PC-3 (cell line): ENCODE measurements around the gene SNCA.

ENCODE experiments used
- EZH2 ChIP-seq: fragments of 300-600 bp; sonication (generic); IDR thresholded peaks from one replicate; pipeline ENCODE4 v1.6.1; 2017; ENCODE audit warnings: antibody characterized with exemption, mild to moderate bottlenecking, low read length; ENCODE audit not compliant: unreplicated experiment
- TF ChIP-seq, protein P1 (sequence below): fragments of 300-600 bp; sonication (generic); conservative IDR thresholded peaks from 2 replicates; pipeline ENCODE4 v1.5.1; 2017; ENCODE audit warnings: antibody characterized with exemption, low read depth, mild to moderate bottlenecking, low read length

DNA sequence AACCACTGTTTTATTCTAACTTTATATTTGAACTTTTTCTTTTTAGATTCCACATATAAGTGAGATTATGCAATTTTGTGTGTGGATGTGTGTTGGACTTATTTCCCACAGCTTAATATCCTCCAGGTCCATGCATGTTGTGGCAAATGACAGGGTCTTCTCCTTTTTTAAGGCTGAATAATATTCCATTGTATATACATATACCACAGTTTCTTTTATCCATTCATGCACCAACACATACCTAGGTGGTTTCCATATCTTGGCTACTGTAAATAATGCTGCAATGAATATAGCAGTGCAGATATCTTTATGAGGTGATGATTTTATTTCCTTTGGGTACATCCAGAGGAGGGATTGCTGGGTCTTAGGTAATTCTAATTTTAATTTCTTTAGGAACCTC is 69.0 kb downstream of the SNCA start:
- no peak for TF ChIP-seq EZH2
- TF ChIP-seq, protein P1, sequence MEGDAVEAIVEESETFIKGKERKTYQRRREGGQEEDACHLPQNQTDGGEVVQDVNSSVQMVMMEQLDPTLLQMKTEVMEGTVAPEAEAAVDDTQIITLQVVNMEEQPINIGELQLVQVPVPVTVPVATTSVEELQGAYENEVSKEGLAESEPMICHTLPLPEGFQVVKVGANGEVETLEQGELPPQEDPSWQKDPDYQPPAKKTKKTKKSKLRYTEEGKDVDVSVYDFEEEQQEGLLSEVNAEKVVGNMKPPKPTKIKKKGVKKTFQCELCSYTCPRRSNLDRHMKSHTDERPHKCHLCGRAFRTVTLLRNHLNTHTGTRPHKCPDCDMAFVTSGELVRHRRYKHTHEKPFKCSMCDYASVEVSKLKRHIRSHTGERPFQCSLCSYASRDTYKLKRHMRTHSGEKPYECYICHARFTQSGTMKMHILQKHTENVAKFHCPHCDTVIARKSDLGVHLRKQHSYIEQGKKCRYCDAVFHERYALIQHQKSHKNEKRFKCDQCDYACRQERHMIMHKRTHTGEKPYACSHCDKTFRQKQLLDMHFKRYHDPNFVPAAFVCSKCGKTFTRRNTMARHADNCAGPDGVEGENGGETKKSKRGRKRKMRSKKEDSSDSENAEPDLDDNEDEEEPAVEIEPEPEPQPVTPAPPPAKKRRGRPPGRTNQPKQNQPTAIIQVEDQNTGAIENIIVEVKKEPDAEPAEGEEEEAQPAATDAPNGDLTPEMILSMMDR: no peak
